ENCODE data around the gene THOP1. TPM values are rescaled to one million over a fixed set of nuclear protein-coding genes. Genes with fewer than 3 reads are reported as not detected.

THOP1 gene
- total and polyA plus RNA-seq, 11 donors = 36.8 to 114 (median 44.3) TPM

- no peak for TF ChIP-seq CTCF (IDR thresholded peaks at IDR 0.05)
- no peak for TF ChIP-seq POLR2A (IDR thresholded peaks at IDR 0.05)
- Histone ChIP-seq H3K4me1 (no peaks in the 10 kb centered on the region), H3K27ac (no peak overlapping the region), H3K36me3 (peaks cover 3 to 100% (median 97%) of the 10 kb centered on the region in 9 donors), H3K4me3 (no peak overlapping the region), H3K27me3 (no peaks in the 10 kb centered on the region), H3K9me3 (no peaks in the 10 kb centered on the region)
- ATAC-seq (no peak), DNase-seq (no peak)
- WGBS, 4 donors = 90 to 96% (median 94%) methylated on average over 15 to 23 of the region's 23 CpGs
- intact Hi-C loops (cut with DNase I) = no loop called here
Observed at GRCh38 chr19:2762783-2763496, 22.4 kb upstream of the THOP1 start.

- DNase-seq (no peak), ATAC-seq (no peak)
- Histone ChIP-seq H3K4me1 (peaks cover 0 to 3% (median under 1%) of the 10 kb centered on the region in 12 donors), H3K9me3 (no peaks in the 10 kb centered on the region), H3K27me3 (no peaks in the 10 kb centered on the region), H3K27ac (no peak overlapping the region), H3K36me3 (peaks cover 3 to 100% (median 95%) of the 10 kb centered on the region in 9 donors), H3K4me3 (no peak overlapping the region)
- WGBS, 4 donors = 91 to 99% (median 96%) methylated on average over 12 of the region's 12 CpGs
- intact Hi-C loops (cut with DNase I) = no loop called here
- TF ChIP-seq CTCF (IDR thresholded peaks at IDR 0.05) (no peak), POLR2A (IDR thresholded peaks at IDR 0.05) (no peak)
Observed at GRCh38 chr19:2763687-2764086, 21.6 kb upstream of the THOP1 start.

GRCh38 chr19:2764945-2765344 lies 20.4 kb upstream of the THOP1 start:
- H3K27me3 ChIP-seq = no peaks in the 10 kb centered on the region
- no peaks in the 10 kb centered on the region for H3K9me3 ChIP-seq
- 89 to 96% (median 93%) methylated on average over 21 of the region's 21 CpGs for WGBS, 4 donors
- H3K36me3 ChIP-seq = peaks cover 3 to 89% (median 85%) of the 10 kb centered on the region in 9 donors
- no peak overlapping the region for H3K27ac ChIP-seq
- H3K4me3 ChIP-seq = no peak overlapping the region
- DNase-seq = no peak
- ATAC-seq = no peak
- intact Hi-C loops (cut with DNase I) = no loop called here
- H3K4me1 ChIP-seq = peaks cover 0 to 14% (median 7%) of the 10 kb centered on the region in 12 donors
- no peak for TF ChIP-seq CTCF (IDR thresholded peaks at IDR 0.05)

GRCh38 chr19:2765376-2765775 lies 19.9 kb upstream of the THOP1 start:
- intact Hi-C loops (cut with DNase I) = no loop called here
- ATAC-seq (no peak), DNase-seq (no peak)
- no peak for TF ChIP-seq CTCF (IDR thresholded peaks at IDR 0.05)
- no peak for TF ChIP-seq POLR2A (IDR thresholded peaks at IDR 0.05)
- WGBS, 4 donors = 81 to 88% (median 83%) methylated on average over 15 of the region's 15 CpGs
- Histone ChIP-seq H3K9me3 (no peaks in the 10 kb centered on the region), H3K27ac (no peak overlapping the region), H3K27me3 (no peaks in the 10 kb centered on the region), H3K36me3 (peaks cover 3 to 85% (median 81%) of the 10 kb centered on the region in 9 donors), H3K4me3 (no peak overlapping the region), H3K4me1 (peaks cover 0 to 18% (median 11%) of the 10 kb centered on the region in 12 donors)

Measured in heart left ventricle (tissue), 16 donors.